GM21381 (cell line): Measurements from ENCODE around the gene KCNA3.

ENCODE experiments used
- ATAC-seq: cut with Tn5 transposase; IDR thresholded peaks from one replicate; pipeline ENCODE4 v1.9.1; 2021; ENCODE audit warnings: mild to moderate bottlenecking, moderate library complexity; ENCODE audit not compliant: unreplicated experiment

The KCNA3 gene

DNA sequence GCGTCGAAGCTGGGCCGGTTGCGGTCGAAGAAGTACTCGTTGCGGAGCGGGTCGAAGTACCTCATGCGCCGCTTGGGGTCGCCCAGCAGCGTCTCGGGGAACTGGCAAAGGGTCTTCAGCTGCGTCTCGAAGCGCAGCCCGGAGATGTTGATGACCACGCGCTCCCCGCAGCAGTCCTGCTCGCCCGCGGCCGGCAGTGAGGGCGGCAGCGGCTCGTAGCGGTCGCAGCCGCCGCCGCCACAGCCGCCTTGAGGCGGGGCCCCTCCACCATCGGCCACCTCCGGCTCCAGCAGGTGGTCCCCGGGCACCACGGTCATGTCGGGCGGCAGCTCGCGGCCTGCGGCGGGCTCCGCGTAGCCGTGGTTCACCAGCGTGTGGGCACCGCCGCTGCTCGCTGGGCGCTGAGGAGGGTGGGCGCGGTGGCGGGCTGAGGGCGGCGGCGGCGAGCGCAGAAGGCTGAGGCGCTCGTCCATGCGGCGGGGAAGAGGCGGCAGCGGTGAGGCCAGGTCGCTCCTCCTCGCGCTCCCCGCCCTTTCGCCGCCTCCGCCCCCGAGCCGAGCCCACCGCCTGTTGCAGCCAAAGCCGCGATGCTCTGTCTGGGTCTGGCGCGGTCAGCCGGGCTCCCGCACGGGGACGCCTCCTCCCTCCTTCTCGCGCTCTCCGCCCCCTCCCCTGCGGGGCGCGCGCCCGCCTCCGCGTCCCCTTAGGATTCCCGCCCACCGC, at the start of gene KCNA3:
KCNA3 (minus strand) TSS at position 604 of the 723 bp plus-strand sequence; CDS start at position 473, 131 bp downstream.
- ATAC-seq: no peak

DNA sequence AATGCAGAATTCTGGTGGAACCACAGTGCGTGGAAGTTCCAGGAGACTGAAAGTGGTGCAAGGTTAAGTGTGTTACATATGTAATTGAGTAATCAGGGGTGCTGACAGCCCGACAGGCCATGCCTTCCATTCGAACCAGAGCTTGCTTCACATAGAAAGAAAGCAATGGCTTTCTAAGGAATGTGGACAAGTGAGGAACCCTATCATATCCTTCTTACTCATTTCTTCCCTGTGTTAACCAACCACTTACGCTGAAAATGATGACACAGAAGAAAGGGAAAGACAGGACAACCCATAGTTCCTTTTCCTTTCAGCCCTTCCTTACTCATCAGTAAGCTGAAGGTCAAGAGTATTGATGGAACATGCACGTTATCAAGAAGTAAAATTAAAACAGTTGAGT, 48.1 kb upstream of the KCNA3 start:
- ATAC-seq: no peak

DNA sequence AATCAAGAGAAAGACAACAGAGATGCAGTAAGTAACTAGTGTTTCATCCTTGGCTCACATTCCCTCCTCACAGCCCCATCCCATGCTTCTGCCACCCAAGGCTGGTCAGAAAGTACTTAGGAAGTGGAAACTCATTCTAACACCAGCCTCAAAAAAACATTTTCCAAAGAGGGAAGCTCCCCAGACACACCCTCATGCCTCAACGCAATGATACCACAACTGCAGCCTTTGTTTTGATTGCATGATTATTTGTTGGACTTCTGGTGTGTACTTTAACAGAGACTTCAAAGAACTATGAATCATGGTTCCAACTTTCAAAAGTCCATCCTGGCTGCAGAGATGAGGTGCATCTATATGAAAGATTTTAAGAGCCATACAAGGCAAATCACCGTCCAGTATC, 45.2 kb upstream of the KCNA3 start:
- no peak for ATAC-seq

- ATAC-seq: no peak
These were observed 43.7 kb upstream of the KCNA3 start for GRCh38 chr1:110718452-110718851.

GRCh38 chr1:110717179-110717578, 42.4 kb upstream of the KCNA3 start:
- no peak for ATAC-seq

- ATAC-seq: no peak
These were observed 39.7 kb upstream of the KCNA3 start for GRCh38 chr1:110714374-110714995.

- ATAC-seq: no peak
These were observed 38.5 kb upstream of the KCNA3 start for GRCh38 chr1:110713221-110713620.

DNA sequence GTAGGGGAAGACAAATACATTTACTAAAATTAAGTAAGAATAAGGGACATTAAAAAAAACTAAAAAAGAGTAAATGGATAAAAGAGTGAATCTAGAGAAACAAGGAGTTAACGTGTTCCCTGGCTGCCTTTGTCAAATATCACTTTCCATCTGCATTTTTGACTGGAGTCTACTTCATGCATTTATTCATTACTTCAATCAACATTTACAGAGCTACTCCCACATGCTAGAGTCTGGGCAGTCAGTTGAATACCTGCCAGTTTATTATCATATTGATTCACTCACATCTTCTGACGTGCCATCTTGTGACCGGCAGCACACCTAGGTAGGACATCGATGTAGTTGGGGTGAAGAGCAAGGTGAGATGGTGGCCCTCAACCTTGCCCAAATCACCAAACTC, 35.6 kb upstream of the KCNA3 start:
- ATAC-seq: no peak

GRCh38 chr1:110708974-110709440, 34.3 kb upstream of the KCNA3 start:
- ATAC-seq: no peak

GRCh38 chr1:110707232-110707631, 32.5 kb upstream of the KCNA3 start:
- ATAC-seq: no peak

GRCh38 chr1:110706621-110707020, 31.9 kb upstream of the KCNA3 start:
- ATAC-seq: no peak

GRCh38 chr1:110702260-110702659, 27.5 kb upstream of the KCNA3 start:
- no peak for ATAC-seq

DNA sequence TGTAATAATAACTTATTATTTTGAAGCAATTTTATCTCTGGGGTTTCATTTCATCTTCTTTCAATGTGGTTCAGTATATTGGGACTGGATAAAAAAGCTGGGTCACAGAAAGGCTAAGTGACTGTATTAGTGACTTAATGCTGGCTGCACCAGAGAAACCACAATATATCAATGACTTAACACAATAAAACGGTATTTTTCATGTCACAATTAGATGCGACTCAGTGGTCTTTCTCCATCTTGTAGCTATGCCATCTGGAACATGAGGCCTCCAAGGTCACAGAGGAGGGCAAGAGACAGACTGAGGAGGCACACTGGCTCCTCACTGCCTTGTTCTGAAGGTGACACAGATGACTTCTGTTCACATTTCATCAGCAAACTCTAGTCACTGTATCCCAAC, 26.0 kb upstream of the KCNA3 start:
- ATAC-seq: no peak

DNA sequence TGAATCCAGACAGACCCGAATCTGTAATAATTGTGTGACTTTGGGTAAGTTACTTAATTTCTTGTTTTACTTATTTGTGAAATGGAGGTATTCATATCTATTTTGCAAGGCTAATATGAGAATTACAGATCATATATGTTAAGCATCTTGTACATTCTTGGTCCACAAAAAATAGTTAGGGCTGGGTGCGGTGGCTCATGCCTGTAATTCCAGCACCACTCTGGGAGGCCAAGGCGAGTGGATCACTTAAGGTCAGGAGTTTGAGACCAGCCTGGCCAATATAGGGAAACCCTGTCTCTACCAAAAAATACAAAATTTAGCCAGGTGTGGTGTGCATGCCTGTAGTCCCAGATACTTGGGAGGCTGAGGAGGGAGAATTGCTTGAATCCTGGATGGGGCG, 22.9 kb upstream of the KCNA3 start:
- ATAC-seq: no peak

DNA sequence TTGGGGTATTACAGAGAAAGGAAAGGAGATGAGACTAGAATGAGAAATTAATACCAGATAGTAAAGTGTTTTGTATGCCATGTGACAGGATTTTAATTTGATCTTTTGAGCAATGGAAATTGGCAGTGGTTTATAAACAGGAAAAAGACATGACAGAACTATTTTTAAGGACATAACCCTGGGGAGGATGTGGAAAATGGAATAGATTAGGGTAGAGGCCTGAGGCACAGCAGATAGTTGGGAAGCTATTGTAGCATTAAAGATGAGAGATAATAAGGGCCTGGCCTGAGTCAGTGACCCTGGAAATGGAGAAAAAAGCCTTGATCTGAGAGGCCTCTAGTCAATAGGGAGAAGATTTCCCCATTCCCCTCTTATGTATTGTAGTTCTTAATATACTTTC, 22.1 kb upstream of the KCNA3 start:
- no peak for ATAC-seq

DNA sequence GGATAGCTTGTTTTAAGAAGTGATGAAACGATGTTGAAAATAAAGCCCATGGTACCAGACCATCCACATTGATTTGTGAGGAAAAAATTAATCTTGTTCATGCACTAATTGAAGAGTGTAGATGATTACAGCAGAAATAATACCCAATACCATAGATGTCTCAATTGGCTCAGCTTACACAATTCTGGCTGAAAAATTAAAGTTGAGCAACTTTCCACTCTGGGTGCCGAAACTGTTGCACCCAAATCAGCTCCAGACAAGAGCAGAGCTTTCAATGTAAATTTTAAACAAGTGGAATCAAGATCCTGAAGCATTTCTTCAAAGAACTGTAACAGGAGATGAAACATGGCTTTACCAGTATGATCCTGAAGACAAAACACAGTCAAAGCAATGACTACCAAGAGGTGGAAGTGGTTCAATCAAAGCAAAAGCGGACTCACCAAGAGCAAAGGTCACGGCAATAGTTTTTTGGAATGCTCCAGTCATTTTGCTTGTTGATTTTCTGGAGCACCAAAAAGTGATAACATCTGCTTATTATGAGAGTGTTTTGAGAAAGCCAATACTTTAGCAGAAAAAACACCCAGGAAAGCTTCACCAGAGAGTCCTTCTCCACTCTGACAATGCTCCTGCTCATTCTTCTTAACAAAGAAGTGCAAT, 16.1 kb upstream of the KCNA3 start:
- no peak for ATAC-seq

DNA sequence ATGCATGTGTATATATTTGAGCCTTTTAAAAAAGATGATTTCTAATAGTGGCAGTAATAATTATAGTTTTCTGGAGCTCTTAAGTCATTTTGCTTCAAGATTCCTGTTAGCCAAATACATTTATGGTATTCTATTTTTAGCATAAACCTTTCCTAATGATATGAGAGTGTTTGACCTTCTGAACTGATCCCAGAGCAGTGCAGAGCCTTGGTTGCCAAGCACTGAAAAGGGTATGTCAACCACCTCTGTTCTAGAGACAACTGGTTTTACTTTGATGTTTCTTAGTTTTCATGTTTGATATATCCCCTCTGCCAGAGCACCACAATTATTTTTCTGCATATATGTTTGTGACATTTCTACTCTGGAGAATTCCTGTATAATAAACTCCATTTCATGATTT, 15.1 kb upstream of the KCNA3 start:
- ATAC-seq: no peak

GRCh38 chr1:110688514-110688913, 13.8 kb upstream of the KCNA3 start:
- no peak for ATAC-seq

DNA sequence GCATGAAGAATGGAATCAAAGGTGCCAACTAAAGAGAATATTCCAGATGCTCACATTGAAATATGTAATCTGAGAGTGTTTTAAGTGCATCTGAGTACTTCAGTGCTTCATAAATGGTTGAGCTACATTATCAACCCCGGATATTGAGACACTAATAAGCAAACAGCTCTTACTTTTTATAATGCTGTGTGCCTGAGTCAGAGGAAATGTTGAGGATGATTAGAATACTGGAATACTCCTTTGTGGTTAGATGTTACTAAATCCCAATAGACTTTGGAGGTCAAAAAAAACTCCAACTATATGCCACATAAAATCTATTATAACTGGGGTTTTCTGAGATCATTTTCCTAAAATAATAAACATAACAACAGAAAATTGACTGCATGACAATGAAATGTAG, 12.5 kb upstream of the KCNA3 start:
- no peak for ATAC-seq

GRCh38 chr1:110686188-110686587, 11.4 kb upstream of the KCNA3 start:
- no peak for ATAC-seq

GRCh38 chr1:110684491-110684890, 9.8 kb upstream of the KCNA3 start:
- no peak for ATAC-seq

GRCh38 chr1:110682898-110683297, 8.2 kb upstream of the KCNA3 start:
- ATAC-seq: no peak
